ENCODE data around the gene KCNK7. TPM values are rescaled to one million over a fixed set of nuclear protein-coding genes. Genes with fewer than 3 reads are reported as not detected.

KCNK7 gene
- total and polyA plus RNA-seq, 4 donors: 0.20 to 0.90 (median 0.60) TPM

- no peak overlapping the region for H3K27ac ChIP-seq (ENCODE audit: low read depth, low read length)
- no peak overlapping the region for H3K4me3 ChIP-seq (ENCODE audit: low read depth, low read length)
- H3K9me3 ChIP-seq (ENCODE audit: control insufficient read depth, insufficient read depth, low read length): no peaks in the 10 kb centered on the region
- peaks cover 46% of the 10 kb centered on the region for H3K4me1 ChIP-seq (ENCODE audit: control insufficient read depth, insufficient read depth, low read length)
- peaks cover 6% of the 10 kb centered on the region for H3K27me3 ChIP-seq (ENCODE audit: control insufficient read depth, insufficient read depth, low read length)
- peak in 2 of 6 donors; percentile 9 to 34 for DNase-seq (ENCODE audit: low read depth in 4 of 6, low spot score in 6 of 6)
- WGBS (ENCODE audit: insufficient coverage): 67% methylated on average over 17 of the region's 17 CpGs
- H3K36me3 ChIP-seq (ENCODE audit: control insufficient read depth, insufficient read depth, low read length): peaks cover 74% of the 10 kb centered on the region
Measured at GRCh38 chr11:65551572-65552387, 43.8 kb downstream of the KCNK7 start.

GRCh38 chr11:65549096-65549495 lies 46.5 kb downstream of the KCNK7 start:
- Histone ChIP-seq H3K27ac (ENCODE audit: low read depth, low read length) (no peak overlapping the region), H3K27me3 (ENCODE audit: control insufficient read depth, insufficient read depth, low read length) (peaks cover 6% of the 10 kb centered on the region), H3K36me3 (ENCODE audit: control insufficient read depth, insufficient read depth, low read length) (peaks cover 83% of the 10 kb centered on the region), H3K9me3 (ENCODE audit: control insufficient read depth, insufficient read depth, low read length) (no peaks in the 10 kb centered on the region), H3K4me3 (ENCODE audit: low read depth, low read length) (no peak overlapping the region), H3K4me1 (ENCODE audit: control insufficient read depth, insufficient read depth, low read length) (peaks cover 27% of the 10 kb centered on the region)
- WGBS (ENCODE audit: insufficient coverage): 97% methylated on average over 3 of the region's 3 CpGs
- DNase-seq (ENCODE audit: low read depth in 4 of 6, low spot score in 6 of 6): no peak

GRCh38 chr11:65548395-65548794 lies 47.2 kb downstream of the KCNK7 start:
- H3K9me3 ChIP-seq (ENCODE audit: control insufficient read depth, insufficient read depth, low read length): no peaks in the 10 kb centered on the region
- peaks cover 23% of the 10 kb centered on the region for H3K4me1 ChIP-seq (ENCODE audit: control insufficient read depth, insufficient read depth, low read length)
- 88% methylated on average over 3 of the region's 3 CpGs for WGBS (ENCODE audit: insufficient coverage)
- H3K27ac ChIP-seq (ENCODE audit: low read depth, low read length): no peak overlapping the region
- peak in 1 of 6 donors; percentile 60 for DNase-seq (ENCODE audit: low read depth in 4 of 6, low spot score in 6 of 6)
- no peak overlapping the region for H3K4me3 ChIP-seq (ENCODE audit: low read depth, low read length)
- peaks cover 6% of the 10 kb centered on the region for H3K27me3 ChIP-seq (ENCODE audit: control insufficient read depth, insufficient read depth, low read length)
- H3K36me3 ChIP-seq (ENCODE audit: control insufficient read depth, insufficient read depth, low read length): peaks cover 83% of the 10 kb centered on the region

- Histone ChIP-seq H3K9me3 (ENCODE audit: control insufficient read depth, insufficient read depth, low read length) (no peaks in the 10 kb centered on the region), H3K4me1 (ENCODE audit: control insufficient read depth, insufficient read depth, low read length) (peaks cover 23% of the 10 kb centered on the region), H3K27ac (ENCODE audit: low read depth, low read length) (no peak overlapping the region), H3K36me3 (ENCODE audit: control insufficient read depth, insufficient read depth, low read length) (peaks cover 83% of the 10 kb centered on the region), H3K4me3 (ENCODE audit: low read depth, low read length) (no peak overlapping the region), H3K27me3 (ENCODE audit: control insufficient read depth, insufficient read depth, low read length) (peaks cover 6% of the 10 kb centered on the region)
- WGBS (ENCODE audit: insufficient coverage): 53% methylated on average over 51 of the region's 52 CpGs
- no peak for DNase-seq (ENCODE audit: low read depth in 4 of 6, low spot score in 6 of 6)
Measured at GRCh38 chr11:65547446-65548125, 48.0 kb downstream of the KCNK7 start.

GRCh38 chr11:65546217-65546958 lies 49.2 kb downstream of the KCNK7 start:
- Histone ChIP-seq H3K36me3 (ENCODE audit: control insufficient read depth, insufficient read depth, low read length) (peaks cover 74% of the 10 kb centered on the region), H3K4me1 (ENCODE audit: control insufficient read depth, insufficient read depth, low read length) (peaks cover 28% of the 10 kb centered on the region), H3K27ac (ENCODE audit: low read depth, low read length) (no peak overlapping the region), H3K27me3 (ENCODE audit: control insufficient read depth, insufficient read depth, low read length) (peaks cover 6% of the 10 kb centered on the region), H3K9me3 (ENCODE audit: control insufficient read depth, insufficient read depth, low read length) (no peaks in the 10 kb centered on the region), H3K4me3 (ENCODE audit: low read depth, low read length) (no peak overlapping the region)
- whole genome bisulfite sequencing (ENCODE audit: insufficient coverage): 26% methylated on average over 57 of the region's 64 CpGs
- DNase-seq (ENCODE audit: low read depth in 4 of 6, low spot score in 6 of 6): peak in 2 of 6 donors; percentile 53 to 56

- Histone ChIP-seq H3K27ac (ENCODE audit: low read depth, low read length) (no peak overlapping the region), H3K36me3 (ENCODE audit: control insufficient read depth, insufficient read depth, low read length) (peaks cover 72% of the 10 kb centered on the region), H3K4me3 (ENCODE audit: low read depth, low read length) (no peak overlapping the region), H3K4me1 (ENCODE audit: control insufficient read depth, insufficient read depth, low read length) (peaks cover 34% of the 10 kb centered on the region), H3K27me3 (ENCODE audit: control insufficient read depth, insufficient read depth, low read length) (peaks cover 6% of the 10 kb centered on the region), H3K9me3 (ENCODE audit: control insufficient read depth, insufficient read depth, low read length) (no peaks in the 10 kb centered on the region)
- WGBS (ENCODE audit: insufficient coverage): 100% methylated on average over 1 of the region's 4 CpGs
- DNase-seq (ENCODE audit: low read depth in 4 of 6, low spot score in 6 of 6): no peak
Measured at GRCh38 chr11:65545853-65546216, 49.8 kb downstream of the KCNK7 start.

Small RNA genes lying within 50 kb of the gene (small RNA-seq; reads per million reads assigned to genes)
- not detected for gene AP001362.1 (ENCODE audit: low replicate concordance)
- not detected for gene MIR4690 (ENCODE audit: low replicate concordance)

Other genes starting within 250 kb of the KCNK7 start
- 1 to 10 TPM; 1.4 TPM for gene TIGD3, start 241.0 kb downstream of the KCNK7 start, total RNA-seq
- gene TIGD3, start 241.0 kb downstream of the KCNK7 start, polyA plus RNA-seq (ENCODE audit: insufficient read length in 2 of 2): 1 to 10 TPM; 3.4 to 3.7 TPM
- 1 to 10 TPM; 2.3 to 3.1 TPM for gene SLC25A45, start 213.2 kb downstream of the KCNK7 start, total RNA-seq
- 1 to 10 TPM; 1.8 to 3.7 TPM for gene SLC25A45, start 213.2 kb downstream of the KCNK7 start, polyA plus RNA-seq (ENCODE audit: insufficient read length in 2 of 2)
- 10 to 100 TPM; 16.7 to 18.7 TPM for gene FRMD8, start 209.2 kb downstream of the KCNK7 start, total RNA-seq
- gene FRMD8, start 209.2 kb downstream of the KCNK7 start, polyA plus RNA-seq (ENCODE audit: insufficient read length in 2 of 2): 10 to 100 TPM; 16.3 to 19.3 TPM
- gene NEAT1, start 173.0 kb downstream of the KCNK7 start, total RNA-seq: 10 to 100 TPM; 27.4 to 63.7 TPM
- 10 to 100 TPM; 63.6 to 73.6 TPM for gene NEAT1, start 173.0 kb downstream of the KCNK7 start, polyA plus RNA-seq (ENCODE audit: insufficient read length in 2 of 2)
- gene MALAT1, start 96.8 kb downstream of the KCNK7 start, total RNA-seq: over 10,000 TPM in 1 of 2 donors, 1,000 to 10,000 TPM in 1; 7,855 to 14,973 TPM
- gene MALAT1, start 96.8 kb downstream of the KCNK7 start, polyA plus RNA-seq (ENCODE audit: insufficient read length in 2 of 2): 100 to 1,000 TPM; 557 to 615 TPM
- 10 to 100 TPM; 41.8 to 79.8 TPM for gene SCYL1, start 70.7 kb downstream of the KCNK7 start, total RNA-seq
- 10 to 100 TPM; 84.0 to 87.5 TPM for gene SCYL1, start 70.7 kb downstream of the KCNK7 start, polyA plus RNA-seq (ENCODE audit: insufficient read length in 2 of 2)
- gene LTBP3, start 37.4 kb downstream of the KCNK7 start, total RNA-seq: 10 to 100 TPM; 47.5 to 68.7 TPM
- 100 to 1,000 TPM; 158 to 198 TPM for gene LTBP3, start 37.4 kb downstream of the KCNK7 start, polyA plus RNA-seq (ENCODE audit: insufficient read length in 2 of 2)
- 10 to 100 TPM; 14.7 to 25.6 TPM for gene ZNRD2, start 25.3 kb downstream of the KCNK7 start, total RNA-seq
- 10 to 100 TPM; 82.5 to 87.2 TPM for gene ZNRD2, start 25.3 kb downstream of the KCNK7 start, polyA plus RNA-seq (ENCODE audit: insufficient read length in 2 of 2)
- 10 to 100 TPM in 1 of 2 donors, 1 to 10 TPM in 1; 7.0 to 49.2 TPM for gene FAM89B, start 23.3 kb downstream of the KCNK7 start, total RNA-seq
- 10 to 100 TPM; 48.6 to 49.0 TPM for gene FAM89B, start 23.3 kb downstream of the KCNK7 start, polyA plus RNA-seq (ENCODE audit: insufficient read length in 2 of 2)
- 10 to 100 TPM; 13.9 to 24.0 TPM for gene EHBP1L1, start 19.7 kb downstream of the KCNK7 start, total RNA-seq
- 10 to 100 TPM; 20.3 to 30.1 TPM for gene EHBP1L1, start 19.7 kb downstream of the KCNK7 start, polyA plus RNA-seq (ENCODE audit: insufficient read length in 2 of 2)
- gene MAP3K11, start 18.4 kb upstream of the KCNK7 start, total RNA-seq: 10 to 100 TPM; 16.8 to 28.9 TPM
- 10 to 100 TPM; 31.2 to 38.1 TPM for gene MAP3K11, start 18.4 kb upstream of the KCNK7 start, polyA plus RNA-seq (ENCODE audit: insufficient read length in 2 of 2)
- gene PCNX3, start 20.0 kb upstream of the KCNK7 start, total RNA-seq: 10 to 100 TPM; 10.4 to 15.3 TPM
- 10 to 100 TPM; 35.7 to 41.6 TPM for gene PCNX3, start 20.0 kb upstream of the KCNK7 start, polyA plus RNA-seq (ENCODE audit: insufficient read length in 2 of 2)
- 10 to 100 TPM; 10.6 to 34.2 TPM for gene SIPA1, start 42.3 kb upstream of the KCNK7 start, total RNA-seq
- gene SIPA1, start 42.3 kb upstream of the KCNK7 start, polyA plus RNA-seq (ENCODE audit: insufficient read length in 2 of 2): 10 to 100 TPM; 35.4 to 43.6 TPM
- gene RELA, start 67.1 kb upstream of the KCNK7 start, total RNA-seq: 10 to 100 TPM; 14.5 to 29.4 TPM
- gene RELA, start 67.1 kb upstream of the KCNK7 start, polyA plus RNA-seq (ENCODE audit: insufficient read length in 2 of 2): 10 to 100 TPM; 53.9 to 57.7 TPM
- 10 to 100 TPM; 41.5 to 74.5 TPM for gene KAT5, start 116.5 kb upstream of the KCNK7 start, total RNA-seq
- gene KAT5, start 116.5 kb upstream of the KCNK7 start, polyA plus RNA-seq (ENCODE audit: insufficient read length in 2 of 2): 10 to 100 TPM; 80.3 to 81.2 TPM
- 10 to 100 TPM; 11.8 to 52.6 TPM for gene RNASEH2C, start 125.0 kb upstream of the KCNK7 start, total RNA-seq
- 10 to 100 TPM; 48.0 to 56.5 TPM for gene RNASEH2C, start 125.0 kb upstream of the KCNK7 start, polyA plus RNA-seq (ENCODE audit: insufficient read length in 2 of 2)
- gene AP5B1, start 185.2 kb upstream of the KCNK7 start, total RNA-seq: 1 to 10 TPM; 5.0 to 6.4 TPM
- 1 to 10 TPM; 6.9 to 9.3 TPM for gene AP5B1, start 185.2 kb upstream of the KCNK7 start, polyA plus RNA-seq (ENCODE audit: insufficient read length in 2 of 2)
- not detected for gene OVOL1, start 191.3 kb upstream of the KCNK7 start, total RNA-seq
- under 1 TPM in 1 of 2 donors, not detected in 1; 0.09 TPM for gene OVOL1, start 191.3 kb upstream of the KCNK7 start, polyA plus RNA-seq (ENCODE audit: insufficient read length in 2 of 2)
- gene SNX32, start 238.2 kb upstream of the KCNK7 start, total RNA-seq: 1 to 10 TPM; 3.3 to 4.0 TPM
- 10 to 100 TPM in 1 of 2 donors, 1 to 10 TPM in 1; 9.7 to 22.1 TPM for gene SNX32, start 238.2 kb upstream of the KCNK7 start, polyA plus RNA-seq (ENCODE audit: insufficient read length in 2 of 2)

Data from spinal cord (tissue), 10 donors.